Sigmoid colon (tissue), 7 donors: ENCODE data around the gene TENT5C. TPM values are rescaled to one million over a fixed set of nuclear protein-coding genes. Genes with fewer than 3 reads are reported as not detected.

Source experiments
- DNase-seq: peaks from one replicate; pipeline ENCODE4 v3.0.0-alpha.2; 2019
- H3K27ac ChIP-seq, 4 donors: fragments of 200-600 bp; sonication (generic); one replicate each; pipeline ENCODE4 v1.5.1; 2016 to 2019; ENCODE audit warnings: mild to moderate bottlenecking in 1 of 4
- H3K27me3 ChIP-seq, 3 donors: fragments of 200-600 bp; sonication (generic); one replicate each; pipeline ENCODE4 v1.5.1; 2019; ENCODE audit warnings: mild to moderate bottlenecking in 1 of 3
- H3K36me3 ChIP-seq, 4 donors: fragments of 200-600 bp; sonication (generic); one replicate each; pipeline ENCODE4 v1.5.1; 2016 to 2019
- H3K4me1 ChIP-seq, 4 donors: fragments of 200-600 bp; sonication (generic); one replicate each; pipeline ENCODE4 v1.5.1; 2017 to 2019
- H3K4me3 ChIP-seq, 4 donors: fragments of 200-600 bp; sonication (generic); one replicate each; pipeline ENCODE4 v1.5.1; 2017 to 2019; ENCODE audit warnings: mild to moderate bottlenecking in 2 of 4, moderate library complexity in 1 of 4
- H3K9me3 ChIP-seq, 4 donors: fragments of 200-600 bp in 3 of 4; sonication (generic) in 3 of 4; one replicate each; pipeline versions ENCODE4 v1.5.1 to v1.6.1; 2013 to 2019
- CTCF ChIP-seq, 4 experiments: fragments of 450-650 bp in 3 of 4; fragments of 200-600 bp in 1 of 4; IDR thresholded peaks; one replicate each; pipeline ENCODE4 v1.5.1; 2016 to 2019; ENCODE audit warnings: antibody characterized with exemption in 4 of 4, mild to moderate bottlenecking in 3 of 4, moderate library complexity in 2 of 4
- EP300 ChIP-seq, 4 donors: sonication (generic); formaldehyde crosslinking; IDR thresholded peaks; one replicate each; pipeline ENCODE4 v1.6.1; 2017; ENCODE audit warnings: antibody characterized with exemption in 4 of 4
- POLR2A ChIP-seq, 2 donors: fragments of 450-650 bp; IDR thresholded peaks; one replicate each; pipeline ENCODE4 v1.6.1; 2016; ENCODE audit warnings: antibody characterized with exemption in 2 of 2, mild to moderate bottlenecking in 2 of 2, moderate library complexity in 2 of 2
- POLR2AphosphoS5 ChIP-seq, 4 donors: sonication (generic); formaldehyde crosslinking; IDR thresholded peaks; one replicate each; pipeline ENCODE4 v1.6.1; 2017; ENCODE audit warnings: antibody characterized with exemption in 4 of 4
- WGBS, 2 donors: extraction: QIAGEN DNeasy Blood & Tissue Kit; methylation state at CpG; one replicate each; pipeline ENCODE4 v1.1.7; 2013; 5-methylcytosine and 5-hydroxymethylcytosine counted together
- intact Hi-C: fragments of 100-400 bp; cut with DNase I; formaldehyde crosslinking; loops from one replicate; pipeline ENCODE4 v1.15.1; 2023
- polyA plus RNA-seq, 3 donors: library from polyadenylated mRNA; stranded (reverse); fragments of 200-250 nt; gene quantifications; one replicate each; pipeline ENCODE4 v1.2.3, GENCODE V29; 2013
- total RNA-seq, 4 donors: library from RNA; depleted of rRNA; stranded (reverse); fragments of >200 nt; gene quantifications; one replicate each; pipeline ENCODE4 v1.1.0, GENCODE V29; 2016
- donor health status: healthy with polysubstance abuse.
- donor health status: Bipolar disorder and iron deficiency.
- donor health status: healthy.

The TENT5C gene
- total and polyA plus RNA-seq, 7 donors = 2.8 to 10.3 (median 5.6) TPM

GRCh38 chr1:117657031-117657430 is 51.2 kb downstream of the TENT5C start:
- Histone ChIP-seq H3K4me3 (no peak overlapping the region), H3K9me3 (no peaks in the 10 kb centered on the region), H3K27me3 (no peaks in the 10 kb centered on the region), H3K27ac (no peak overlapping the region), H3K36me3 (no peaks in the 10 kb centered on the region), H3K4me1 (peaks cover 0 to 10% (median 0%) of the 10 kb centered on the region in 4 donors)
- 51 to 60% methylated on average over 3 of the region's 3 CpGs for WGBS, 2 donors
- no peak for DNase-seq
- intact Hi-C loops = no loop called here
- TF ChIP-seq POLR2A (IDR thresholded peaks at IDR 0.05) = no peak

GRCh38 chr1:117657949-117658660 is 52.3 kb downstream of the TENT5C start:
- no peak for DNase-seq
- intact Hi-C loops = no loop called here
- H3K4me3 ChIP-seq = no peak overlapping the region

GRCh38 chr1:117658676-117659075 is 52.8 kb downstream of the TENT5C start:
- intact Hi-C loops = no loop called here
- 42 to 82% methylated on average over 3 of the region's 3 CpGs for WGBS, 2 donors

More at GRCh38 chr1:117657949-117658660, 52.3 kb downstream of the TENT5C start:
- Histone ChIP-seq H3K27me3 (no peaks in the 10 kb centered on the region), H3K27ac (no peak overlapping the region), H3K4me1 (peaks cover 0 to 10% (median 0%) of the 10 kb centered on the region in 4 donors), H3K36me3 (no peaks in the 10 kb centered on the region), H3K9me3 (no peaks in the 10 kb centered on the region)
- 96 to 97% methylated on average over 5 of the region's 5 CpGs for WGBS, 2 donors
- TF ChIP-seq EP300 (IDR thresholded peaks at IDR 0.05) (no peak), POLR2A (IDR thresholded peaks at IDR 0.05) (no peak), CTCF (IDR thresholded peaks at IDR 0.05) (no peak), POLR2AphosphoS5 (IDR thresholded peaks at IDR 0.05) (no peak)

GRCh38 chr1:117659550-117660270 is 53.9 kb downstream of the TENT5C start:
- Histone ChIP-seq H3K36me3 (no peaks in the 10 kb centered on the region), H3K4me1 (peaks cover 0 to 10% (median 0%) of the 10 kb centered on the region in 4 donors), H3K27me3 (no peaks in the 10 kb centered on the region), H3K4me3 (no peak overlapping the region), H3K9me3 (no peaks in the 10 kb centered on the region), H3K27ac (no peak overlapping the region)
- WGBS, 2 donors = 56 to 59% methylated on average over 6 of the region's 6 CpGs
- intact Hi-C loops = no loop called here
- no peak for DNase-seq
- no peak for TF ChIP-seq EP300 (IDR thresholded peaks at IDR 0.05)
- no peak for TF ChIP-seq POLR2AphosphoS5 (IDR thresholded peaks at IDR 0.05)
- TF ChIP-seq POLR2A (IDR thresholded peaks at IDR 0.05) = no peak
- no peak for TF ChIP-seq CTCF (IDR thresholded peaks at IDR 0.05)

More at GRCh38 chr1:117658676-117659075, 52.8 kb downstream of the TENT5C start:
- Histone ChIP-seq H3K9me3 (no peaks in the 10 kb centered on the region), H3K36me3 (no peaks in the 10 kb centered on the region), H3K27me3 (no peaks in the 10 kb centered on the region), H3K4me1 (peaks cover 0 to 10% (median 0%) of the 10 kb centered on the region in 4 donors), H3K27ac (no peak overlapping the region), H3K4me3 (no peak overlapping the region)
- DNase-seq = no peak
- no peak for TF ChIP-seq CTCF (IDR thresholded peaks at IDR 0.05)
- TF ChIP-seq POLR2AphosphoS5 (IDR thresholded peaks at IDR 0.05) = no peak
- no peak for TF ChIP-seq POLR2A (IDR thresholded peaks at IDR 0.05)
- no peak for TF ChIP-seq EP300 (IDR thresholded peaks at IDR 0.05)

GRCh38 chr1:117660271-117660965 is 54.6 kb downstream of the TENT5C start:
- no peak overlapping the region for H3K4me3 ChIP-seq
- 82 to 83% methylated on average over 6 of the region's 6 CpGs for WGBS, 2 donors
- H3K4me1 ChIP-seq = peaks cover 0 to 10% (median 0%) of the 10 kb centered on the region in 4 donors
- no peaks in the 10 kb centered on the region for H3K9me3 ChIP-seq
- H3K27ac ChIP-seq = no peak overlapping the region
- H3K36me3 ChIP-seq = no peaks in the 10 kb centered on the region
- DNase-seq = no peak
- H3K27me3 ChIP-seq = no peaks in the 10 kb centered on the region
- intact Hi-C loops = no loop called here
- TF ChIP-seq EP300 (IDR thresholded peaks at IDR 0.05) (no peak), POLR2A (IDR thresholded peaks at IDR 0.05) (no peak), POLR2AphosphoS5 (IDR thresholded peaks at IDR 0.05) (no peak)
